H9 (cell line): Measurements from ENCODE around the gene PLEKHD1. TPM values are rescaled to one million over a fixed set of nuclear protein-coding genes. Genes with fewer than 3 reads are reported as not detected.

Source experiments
- DNase-seq: peaks from one replicate; pipeline ENCODE4 v3.0.0-alpha.2; 2017
- H2AFZ ChIP-seq: one replicate; pipeline ENCODE4 v1.6.1; 2013; ENCODE audit warnings: mild to moderate bottlenecking, low read length, control low read depth, moderate library complexity
- H2AK5ac ChIP-seq: 2 replicates; pipeline ENCODE4 v1.6.1; 2013; ENCODE audit warnings: low read length, control low read depth, mixed read lengths; ENCODE audit not compliant: insufficient read length
- H2BK120ac ChIP-seq: one replicate; pipeline ENCODE4 v1.6.1; 2013; ENCODE audit warnings: low read depth, mild to moderate bottlenecking, low read length, control low read depth, inconsistent platforms; ENCODE audit not compliant: poor library complexity, severe bottlenecking
- H2BK12ac ChIP-seq: 2 replicates; pipeline ENCODE4 v1.6.1; 2013; ENCODE audit warnings: low read length, control low read depth, mixed read lengths, low read depth; ENCODE audit not compliant: insufficient read length
- H2BK15ac ChIP-seq: 2 replicates; pipeline ENCODE4 v1.6.1; 2013; ENCODE audit warnings: low read depth, low read length, control low read depth
- H2BK20ac ChIP-seq: one replicate; pipeline ENCODE4 v1.6.1; 2013; ENCODE audit warnings: low read depth, mild to moderate bottlenecking, low read length, control low read depth, inconsistent platforms; ENCODE audit not compliant: poor library complexity, severe bottlenecking
- H2BK5ac ChIP-seq: 2 replicates; pipeline ENCODE4 v1.6.1; 2013; ENCODE audit warnings: low read length, control low read depth, mixed read lengths; ENCODE audit not compliant: insufficient read length
- H3K14ac ChIP-seq: 2 replicates; pipeline ENCODE4 v1.6.1; 2013; ENCODE audit warnings: low read length, control low read depth; ENCODE audit not compliant: insufficient read depth
- H3K18ac ChIP-seq: 2 replicates; pipeline ENCODE4 v1.6.1; 2013; ENCODE audit warnings: low read depth, mild to moderate bottlenecking, mixed read lengths, low read length, control low read depth; ENCODE audit not compliant: insufficient read length
- H3K23ac ChIP-seq: 2 replicates; pipeline ENCODE4 v1.6.1; 2013; ENCODE audit warnings: low read length, control low read depth, mixed read lengths, low read depth; ENCODE audit not compliant: insufficient read length
- H3K23me2 ChIP-seq: 2 replicates; pipeline ENCODE4 v1.6.1; 2013; ENCODE audit warnings: low read depth, mild to moderate bottlenecking, mixed read lengths, low read length, control low read depth; ENCODE audit not compliant: insufficient read length, poor library complexity, severe bottlenecking
- H3K27ac ChIP-seq: 2 replicates; pipeline ENCODE4 v1.5.1; 2013; ENCODE audit warnings: low read length, control low read depth, mixed read lengths, low read depth; ENCODE audit not compliant: insufficient read length
- H3K27me3 ChIP-seq: 2 replicates; pipeline ENCODE4 v1.6.1; 2013; ENCODE audit warnings: low read length, control low read depth, inconsistent platforms; ENCODE audit not compliant: insufficient read depth
- H3K4ac ChIP-seq: 2 replicates; pipeline ENCODE4 v1.6.1; 2013; ENCODE audit warnings: low read depth, mild to moderate bottlenecking, control low read depth, inconsistent platforms, low read length, moderate library complexity
- H3K4me1 ChIP-seq: 2 replicates; pipeline ENCODE4 v1.6.1; 2013; ENCODE audit warnings: low read length, control low read depth, inconsistent platforms; ENCODE audit not compliant: insufficient read depth
- H3K4me2 ChIP-seq: 2 replicates; pipeline ENCODE4 v1.6.1; 2013; ENCODE audit warnings: low read length, control low read depth, mixed read lengths; ENCODE audit not compliant: insufficient read length, insufficient read depth
- H3K56ac ChIP-seq: 2 replicates; pipeline ENCODE4 v1.6.1; 2013; ENCODE audit warnings: low read depth, mild to moderate bottlenecking, mixed read lengths, low read length, control low read depth; ENCODE audit not compliant: insufficient read length
- H3K79me1 ChIP-seq: 2 replicates; pipeline ENCODE4 v1.6.1; 2013; ENCODE audit warnings: low read depth, mild to moderate bottlenecking, moderate library complexity, low read length, control low read depth, inconsistent platforms; ENCODE audit not compliant: insufficient read depth, poor library complexity, severe bottlenecking
- H3K79me2 ChIP-seq: 2 replicates; pipeline ENCODE4 v1.6.1; 2013; ENCODE audit warnings: low read length, control low read depth, inconsistent platforms; ENCODE audit not compliant: insufficient read depth
- H3K9ac ChIP-seq: 2 replicates; pipeline ENCODE4 v1.6.1; 2013; ENCODE audit warnings: low read length, control low read depth, mixed read lengths; ENCODE audit not compliant: insufficient read length; ENCODE audit errors: extremely low read depth
- H3K9me3 ChIP-seq: one replicate; pipeline ENCODE4 v1.6.1; 2013; ENCODE audit warnings: low read depth, low read length, inconsistent platforms; ENCODE audit not compliant: control insufficient read depth
- H3T11ph ChIP-seq: one replicate; pipeline ENCODE4 v1.6.1; 2013; ENCODE audit warnings: mild to moderate bottlenecking, low read length, control low read depth, inconsistent platforms
- H4K20me1 ChIP-seq: one replicate; pipeline ENCODE4 v1.6.1; 2013; ENCODE audit not compliant: control insufficient read depth, insufficient read length, insufficient read depth
- H4K5ac ChIP-seq: 2 replicates; pipeline ENCODE4 v1.6.1; 2013; ENCODE audit warnings: low read depth, mild to moderate bottlenecking, mixed read lengths, low read length, control low read depth; ENCODE audit not compliant: insufficient read length
- H4K8ac ChIP-seq: replicated peaks from 2 replicates; pipeline ENCODE4 v1.6.1; 2013; ENCODE audit warnings: low read length, control low read depth, mixed read lengths, low read depth; ENCODE audit not compliant: insufficient read length
- H4K91ac ChIP-seq: 2 replicates; pipeline ENCODE4 v1.6.1; 2013; ENCODE audit warnings: low read depth, mild to moderate bottlenecking, moderate library complexity, mixed read lengths, low read length, control low read depth; ENCODE audit not compliant: insufficient read length
- H3K27ac Mint-ChIP-seq, 3 experiments: 2 replicates in 2 of 3; 3 replicates in 1 of 3; pipeline ENCODE4 v1.8.0; 2020 to 2021; ENCODE audit warnings: mixed read lengths in 3 of 3, mild to moderate bottlenecking in 1 of 3, moderate library complexity in 1 of 3
- H3K27me3 Mint-ChIP-seq: 2 replicates; pipeline ENCODE4 v1.8.0; 2021; ENCODE audit warnings: low read depth, mild to moderate bottlenecking, moderate library complexity, mixed read lengths
- H3K36me3 Mint-ChIP-seq, 3 experiments: 2 replicates in 2 of 3; 3 replicates in 1 of 3; pipeline ENCODE4 v1.8.0; 2020 to 2021; ENCODE audit warnings: low read depth in 3 of 3, mixed read lengths in 3 of 3; ENCODE audit not compliant: insufficient read depth in 1 of 3
- H3K4me1 Mint-ChIP-seq, 2 experiments: 2 replicates each; pipeline ENCODE4 v1.8.0; 2020; ENCODE audit warnings: mixed read lengths in 2 of 2
- H3K4me3 Mint-ChIP-seq, 2 experiments: 2 replicates in 1 of 2; 3 replicates in 1 of 2; pipeline ENCODE4 v1.8.0; 2020 to 2021; ENCODE audit warnings: mild to moderate bottlenecking in 2 of 2, mixed read lengths in 2 of 2, moderate library complexity in 1 of 2
- H3K9me3 Mint-ChIP-seq, 2 experiments: 2 replicates in 1 of 2; 3 replicates in 1 of 2; pipeline ENCODE4 v1.8.0; 2020; ENCODE audit warnings: mild to moderate bottlenecking in 2 of 2, mixed read lengths in 2 of 2, moderate library complexity in 1 of 2
- total RNA-seq: library from RNA; stranded (reverse); gene quantifications from 2 replicates; pipeline ENCODE4 v1.2.1, GENCODE V29; 2021
- TF ChIP-seq, protein P1 (sequence below): fragments of 200-600 bp; sonication (generic); conservative IDR thresholded peaks from 3 replicates; pipeline ENCODE4 v1.8.0; 2021; ENCODE audit warnings: antibody characterized with exemption, mild to moderate bottlenecking

The PLEKHD1 gene
- total RNA-seq, 1 experiment from 2014 or later: 0.37 TPM

DNA sequence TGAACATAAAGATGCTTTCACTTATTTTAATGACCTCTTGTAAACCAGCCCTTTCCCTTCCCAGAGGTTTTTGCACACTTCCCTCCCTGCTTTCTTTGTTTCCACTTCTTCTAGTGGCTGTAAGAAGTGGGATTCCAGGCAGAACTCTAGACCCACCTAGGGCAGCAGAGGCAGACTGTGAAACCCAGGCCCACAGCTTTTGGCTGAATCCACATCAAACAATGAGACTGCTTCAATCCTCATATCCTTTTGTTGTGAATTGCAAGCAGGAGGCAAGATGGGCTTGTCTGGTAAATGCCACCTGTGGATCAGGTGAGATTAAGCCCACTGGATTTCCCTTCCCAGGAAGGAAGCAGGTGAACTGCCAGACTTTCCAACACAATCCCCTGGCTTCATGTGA is 77.4 kb downstream of the PLEKHD1 start:
- H3K79me1 ChIP-seq: no peaks in the 10 kb centered on the region
- no peak overlapping the region for H2AK5ac ChIP-seq
- Mint-ChIP-seq H3K4me1 (peaks cover 30% of the 10 kb centered on the region in 2 experiments), H3K4me3 (no peak overlapping the region), H3K36me3 (no peaks in the 10 kb centered on the region), H3K27ac (peak overlapping the region; percentile 27 to 79 (median 55); a peak in 6 of 7 replicates), H3K9me3 (no peaks in the 10 kb centered on the region; a peak in 1 of 5 replicates), H3K27me3 (no peaks in the 10 kb centered on the region)
- H2BK120ac ChIP-seq: no peak overlapping the region
- no peak overlapping the region for H2BK5ac ChIP-seq
- H2BK12ac ChIP-seq: no peak overlapping the region
- H3K4me1 ChIP-seq: peaks cover 2% of the 10 kb centered on the region; the same call in 1 of the 2 replicates
- H3K27me3 ChIP-seq: no peaks in the 10 kb centered on the region
- no peaks in the 10 kb centered on the region for H3K79me2 ChIP-seq
- H3K56ac ChIP-seq: no peak overlapping the region
- no peak overlapping the region for H3K4me2 ChIP-seq
- no peak overlapping the region for H3K14ac ChIP-seq
- H2BK15ac ChIP-seq: no peak overlapping the region
- no peak for DNase-seq
- no peaks in the 10 kb centered on the region for H4K20me1 ChIP-seq
- no peak overlapping the region for H3K27ac ChIP-seq
- no peak overlapping the region for H3K4ac ChIP-seq
- no peak overlapping the region for H3K9ac ChIP-seq
- no peaks in the 10 kb centered on the region for H3K9me3 ChIP-seq
- no peak overlapping the region for H2BK20ac ChIP-seq
- no peak overlapping the region for H3K18ac ChIP-seq
- H3K23ac ChIP-seq: no peak overlapping the region
- no peak overlapping the region for H4K5ac ChIP-seq
- H4K8ac ChIP-seq: no peak overlapping the region
- H3K23me2 ChIP-seq: no peaks in the 10 kb centered on the region
- H2AFZ ChIP-seq: no peak overlapping the region
- no peak overlapping the region for H3T11ph ChIP-seq
- no peak overlapping the region for H4K91ac ChIP-seq
- TF ChIP-seq, protein P1, sequence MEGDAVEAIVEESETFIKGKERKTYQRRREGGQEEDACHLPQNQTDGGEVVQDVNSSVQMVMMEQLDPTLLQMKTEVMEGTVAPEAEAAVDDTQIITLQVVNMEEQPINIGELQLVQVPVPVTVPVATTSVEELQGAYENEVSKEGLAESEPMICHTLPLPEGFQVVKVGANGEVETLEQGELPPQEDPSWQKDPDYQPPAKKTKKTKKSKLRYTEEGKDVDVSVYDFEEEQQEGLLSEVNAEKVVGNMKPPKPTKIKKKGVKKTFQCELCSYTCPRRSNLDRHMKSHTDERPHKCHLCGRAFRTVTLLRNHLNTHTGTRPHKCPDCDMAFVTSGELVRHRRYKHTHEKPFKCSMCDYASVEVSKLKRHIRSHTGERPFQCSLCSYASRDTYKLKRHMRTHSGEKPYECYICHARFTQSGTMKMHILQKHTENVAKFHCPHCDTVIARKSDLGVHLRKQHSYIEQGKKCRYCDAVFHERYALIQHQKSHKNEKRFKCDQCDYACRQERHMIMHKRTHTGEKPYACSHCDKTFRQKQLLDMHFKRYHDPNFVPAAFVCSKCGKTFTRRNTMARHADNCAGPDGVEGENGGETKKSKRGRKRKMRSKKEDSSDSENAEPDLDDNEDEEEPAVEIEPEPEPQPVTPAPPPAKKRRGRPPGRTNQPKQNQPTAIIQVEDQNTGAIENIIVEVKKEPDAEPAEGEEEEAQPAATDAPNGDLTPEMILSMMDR: no peak
